CD4-positive, alpha-beta T cell treated with Interleukin-15 for 4 hours (primary cell): ENCODE measurements around the gene ANKRD30B.
"Not testable (repeated sequence)": the region's sequence is repeated elsewhere in the genome, so short reads cannot be mapped to it uniquely, and the experiment has no call there.

Experiments used
- DNase-seq: peaks from one replicate; pipeline ENCODE4 v3.0.0-alpha.2; 2020; ENCODE audit warnings: low spot score

The ANKRD30B gene

DNA sequence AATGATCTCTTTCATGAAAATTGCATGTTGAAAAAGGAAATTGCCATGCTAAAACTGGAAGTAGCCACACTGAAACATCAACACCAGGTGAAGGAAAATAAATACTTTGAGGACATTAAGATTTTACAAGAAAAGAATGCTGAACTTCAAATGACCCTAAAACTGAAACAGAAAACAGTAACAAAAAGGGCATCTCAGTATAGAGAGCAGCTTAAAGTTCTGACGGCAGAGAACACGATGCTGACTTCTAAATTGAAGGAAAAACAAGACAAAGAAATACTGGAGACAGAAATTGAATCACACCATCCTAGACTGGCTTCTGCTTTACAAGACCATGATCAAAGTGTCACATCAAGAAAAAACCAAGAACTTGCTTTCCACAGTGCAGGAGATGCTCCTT lies 103.6 kb downstream of the ANKRD30B start:
- not testable (repeated sequence) for DNase-seq

DNA sequence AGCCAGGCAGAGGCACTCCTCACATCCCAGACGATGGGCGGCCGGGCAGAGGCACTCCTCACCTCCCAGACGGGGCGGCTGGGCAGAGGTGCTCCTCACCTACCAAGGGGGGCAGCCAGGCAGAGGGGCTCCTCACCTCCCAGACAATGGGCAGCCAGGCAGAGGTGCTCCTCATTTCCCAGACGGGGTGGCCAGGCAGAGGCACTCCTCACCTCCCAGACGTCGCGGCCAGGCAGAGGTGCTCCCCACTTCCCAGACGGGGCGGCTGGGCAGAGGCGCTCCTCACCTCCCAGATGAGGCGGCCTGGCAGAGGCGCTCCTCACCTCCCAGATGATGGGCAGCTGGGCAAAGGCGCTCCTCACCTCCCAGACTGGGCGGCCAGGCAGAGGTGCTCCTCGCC lies 107.7 kb downstream of the ANKRD30B start:
- not testable (repeated sequence) for DNase-seq

DNA sequence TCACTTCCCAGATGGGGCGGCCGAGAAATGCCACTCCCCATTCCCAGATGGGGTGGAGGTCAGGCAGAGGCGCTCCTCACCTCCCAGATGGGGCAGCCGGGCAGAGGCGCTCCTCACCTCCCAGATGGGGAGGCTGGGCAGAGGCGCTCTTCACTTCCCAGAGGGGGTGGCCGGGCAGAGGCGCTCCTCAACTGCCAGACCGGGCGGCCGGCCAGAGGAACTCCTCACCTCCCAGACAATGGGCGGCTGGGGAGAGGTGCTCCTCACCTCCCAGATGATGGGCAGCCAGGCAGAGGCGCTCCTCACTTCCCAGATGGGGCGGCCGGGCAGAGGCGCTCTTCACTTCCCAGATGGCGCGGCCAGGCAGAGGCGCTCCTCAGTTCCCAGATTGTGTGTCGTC lies 108.3 kb downstream of the ANKRD30B start:
- DNase-seq = not testable (repeated sequence)

DNA sequence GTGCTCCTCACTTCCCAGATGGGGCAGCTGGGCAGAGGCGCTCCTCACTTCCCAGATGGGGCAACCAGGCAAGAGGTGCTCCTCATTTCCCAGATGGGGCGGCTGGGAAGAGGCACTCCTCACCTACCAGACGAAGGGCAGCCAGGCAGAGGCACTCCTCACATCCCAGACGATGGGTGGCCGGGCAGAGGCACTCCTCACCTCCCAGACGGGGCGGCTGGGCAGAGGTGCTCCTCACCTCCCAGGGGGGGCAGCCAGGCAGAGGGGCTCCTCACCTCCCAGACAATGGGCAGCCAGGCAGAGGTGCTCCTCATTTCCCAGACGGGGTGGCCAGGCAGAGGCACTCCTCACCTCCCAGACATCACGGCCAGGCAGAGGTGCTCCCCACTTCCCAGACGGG lies 110.5 kb downstream of the ANKRD30B start:
- not testable (repeated sequence) for DNase-seq

DNA sequence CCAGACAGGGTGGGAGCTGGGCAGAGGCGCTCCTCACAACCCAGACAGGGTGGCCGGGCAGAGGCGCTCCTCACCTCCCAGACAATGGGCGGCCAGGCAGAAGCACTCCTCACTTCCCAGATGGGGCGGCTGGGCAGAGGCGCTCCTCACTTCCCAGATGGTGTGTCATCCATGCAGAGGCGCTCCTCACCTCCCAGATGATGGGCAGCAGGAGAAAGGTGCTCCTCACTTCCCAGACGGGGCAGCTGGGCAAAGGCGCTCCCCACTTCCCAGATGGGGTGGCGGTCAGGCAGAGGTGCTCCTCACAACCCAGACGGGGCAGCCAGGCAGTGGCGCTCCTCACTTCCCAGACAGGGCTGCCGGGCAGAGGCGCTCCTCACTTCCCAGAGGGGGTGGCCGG lies 112.0 kb downstream of the ANKRD30B start:
- DNase-seq = not testable (repeated sequence)

DNA sequence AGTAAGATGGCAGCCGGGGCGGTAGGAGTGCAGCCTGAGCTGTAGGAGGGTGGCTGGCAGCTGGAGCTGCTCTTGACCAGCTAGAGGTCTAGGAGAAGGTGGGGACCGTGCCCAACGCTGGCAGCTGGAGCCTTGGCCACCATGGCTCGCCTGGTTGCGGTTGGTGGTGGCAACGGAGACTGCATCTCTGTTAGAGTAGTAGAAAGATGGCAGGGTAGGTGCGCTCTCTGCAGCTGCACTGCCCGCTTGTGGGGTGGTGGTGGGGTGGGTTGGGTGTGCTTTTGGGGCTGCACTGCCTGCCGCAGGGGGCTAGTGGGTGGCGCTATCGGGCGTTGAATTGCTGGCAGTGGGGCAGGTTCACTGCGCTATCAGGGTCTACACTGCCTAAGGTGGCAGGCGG lies 118.5 kb downstream of the ANKRD30B start:
- DNase-seq = not testable (repeated sequence)

DNA sequence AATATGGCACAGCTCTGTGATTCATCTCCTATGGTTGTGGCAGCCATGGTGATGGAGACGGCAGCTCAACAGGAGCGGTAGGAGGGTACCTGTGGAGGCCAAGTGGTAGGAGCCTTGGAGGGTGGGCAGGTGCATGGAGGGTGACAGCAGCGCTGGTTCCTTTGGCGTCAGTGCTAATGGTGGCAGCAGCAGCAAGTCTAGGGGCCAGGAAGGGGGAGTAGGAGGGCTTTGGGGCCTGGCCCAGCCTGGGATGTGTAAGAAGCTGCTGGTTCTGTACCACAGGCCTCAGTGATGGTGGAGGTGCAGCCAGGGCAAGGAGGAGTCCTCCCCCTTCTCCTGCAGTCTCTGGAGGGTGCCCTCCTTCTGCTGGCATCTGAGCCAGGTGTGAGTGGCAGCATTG lies 120.0 kb downstream of the ANKRD30B start:
- not testable (repeated sequence) for DNase-seq

DNA sequence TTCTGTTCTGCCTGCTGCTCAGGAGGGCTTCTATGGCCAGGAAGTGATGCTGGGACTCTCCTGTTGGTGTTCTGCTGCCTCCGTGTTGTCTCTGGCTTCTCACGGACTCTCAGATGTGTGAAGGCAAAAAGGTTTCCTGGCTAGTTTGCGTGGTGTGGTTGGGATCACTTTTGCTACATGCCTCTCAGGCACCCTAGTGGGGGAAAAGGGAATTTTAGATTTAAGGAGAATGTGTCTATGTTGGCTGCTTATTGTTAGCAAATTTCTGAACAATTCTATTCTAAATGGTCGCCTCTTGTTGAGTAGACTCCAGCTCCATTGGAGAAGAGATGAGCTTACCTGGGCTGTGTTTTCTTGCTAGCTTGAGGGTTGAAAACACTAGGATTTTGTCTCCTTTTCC lies 120.9 kb downstream of the ANKRD30B start:
- not testable (repeated sequence) for DNase-seq

DNA sequence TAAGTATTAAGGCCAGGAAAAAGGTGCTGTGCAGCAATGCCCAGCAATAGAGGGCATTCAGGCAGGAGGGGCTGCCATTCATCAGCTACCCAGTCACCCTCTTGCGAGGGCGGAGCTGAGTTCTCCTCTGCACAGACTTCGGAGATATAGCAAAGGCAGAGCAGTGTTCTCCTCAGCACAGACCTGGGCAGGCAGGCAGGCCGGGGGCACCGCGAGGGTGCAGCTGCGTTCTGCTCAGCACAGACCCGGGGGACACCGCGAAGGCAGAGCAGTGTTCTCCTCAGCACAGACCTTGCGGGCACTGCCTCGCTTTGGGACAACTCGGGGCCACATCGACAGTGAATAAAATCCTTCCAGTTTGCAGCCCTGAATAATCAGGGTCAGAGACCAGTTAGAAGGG lies 130.9 kb downstream of the ANKRD30B start:
- DNase-seq = not testable (repeated sequence)

DNA sequence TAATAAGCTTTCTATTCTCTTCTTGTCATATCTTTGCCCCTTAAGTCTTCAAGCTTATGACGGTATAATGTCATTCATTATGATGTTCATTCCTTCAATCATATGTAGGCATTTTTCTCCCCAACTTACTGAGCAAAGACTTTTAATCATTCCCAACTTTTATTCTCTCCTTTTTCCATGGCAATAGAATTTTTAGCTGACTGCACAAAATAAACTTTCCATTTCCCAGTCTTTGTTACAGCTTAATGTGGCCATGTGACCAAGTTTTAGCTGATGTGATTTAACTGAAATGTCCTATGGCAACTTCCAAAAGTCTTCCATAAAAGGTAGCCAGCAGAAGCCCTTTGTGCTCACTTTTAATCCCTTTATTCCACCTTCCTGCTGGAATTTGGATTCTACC lies 152.5 kb downstream of the ANKRD30B start:
- no peak for DNase-seq
